ENCODE measurements around the gene BMERB1.

Gene BMERB1

DNA sequence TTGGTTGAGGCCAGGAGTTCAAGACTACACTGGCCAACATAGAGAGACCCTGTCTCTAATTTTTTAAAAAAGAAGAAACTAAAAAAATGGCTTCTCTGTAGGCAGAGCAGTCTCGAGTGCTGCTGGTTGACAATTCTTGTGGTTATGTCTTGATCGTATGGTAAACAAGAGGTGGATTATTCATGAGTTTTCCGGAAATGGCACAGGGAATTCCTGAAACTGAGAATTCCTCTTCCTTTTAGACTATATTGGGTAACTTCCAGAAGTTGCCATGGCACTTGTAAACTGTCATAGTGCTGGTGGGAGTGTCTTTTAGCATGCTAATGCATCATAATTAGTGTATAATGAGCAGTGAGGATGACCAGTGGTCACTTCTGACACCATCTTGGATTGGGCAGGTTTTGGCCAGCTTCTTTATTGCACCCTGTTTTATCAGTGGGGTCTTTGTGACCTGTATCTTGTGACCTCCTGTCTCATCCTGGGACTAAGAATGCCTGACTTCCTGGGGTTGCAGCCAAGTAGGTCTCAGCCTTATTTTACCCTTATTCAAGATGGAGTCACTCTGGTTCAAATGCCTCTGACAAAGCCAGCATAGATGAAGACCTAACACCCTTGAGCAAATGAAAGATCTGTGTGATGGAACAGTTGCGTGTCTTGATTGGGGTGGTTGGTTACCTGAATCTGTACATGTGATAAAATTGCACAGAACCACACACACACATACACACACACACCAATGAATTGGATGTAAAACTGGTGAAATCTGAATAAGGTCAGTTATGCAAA lies 30.2 kb downstream of the BMERB1 start:
- no peak for DNase-seq

DNA sequence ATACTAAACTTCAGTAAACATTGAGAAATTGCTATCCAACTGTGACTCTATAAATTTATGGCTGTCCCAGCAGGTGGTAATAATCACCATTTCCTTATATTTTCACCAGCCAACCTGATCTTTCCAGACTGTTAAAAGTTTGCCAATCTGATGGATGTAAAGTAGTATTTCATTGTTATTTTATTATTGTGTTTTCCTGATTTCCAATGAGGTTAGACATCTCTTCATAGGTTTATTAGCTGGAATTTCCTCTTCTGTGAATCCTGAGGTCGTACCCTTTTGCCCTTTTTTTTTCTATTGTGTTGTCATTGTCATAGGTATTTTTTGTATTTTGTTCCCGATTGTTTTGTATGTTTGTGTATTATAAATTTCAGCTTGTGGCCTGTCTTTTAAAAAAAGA lies 31.7 kb downstream of the BMERB1 start:
- DNase-seq = no peak

DNA sequence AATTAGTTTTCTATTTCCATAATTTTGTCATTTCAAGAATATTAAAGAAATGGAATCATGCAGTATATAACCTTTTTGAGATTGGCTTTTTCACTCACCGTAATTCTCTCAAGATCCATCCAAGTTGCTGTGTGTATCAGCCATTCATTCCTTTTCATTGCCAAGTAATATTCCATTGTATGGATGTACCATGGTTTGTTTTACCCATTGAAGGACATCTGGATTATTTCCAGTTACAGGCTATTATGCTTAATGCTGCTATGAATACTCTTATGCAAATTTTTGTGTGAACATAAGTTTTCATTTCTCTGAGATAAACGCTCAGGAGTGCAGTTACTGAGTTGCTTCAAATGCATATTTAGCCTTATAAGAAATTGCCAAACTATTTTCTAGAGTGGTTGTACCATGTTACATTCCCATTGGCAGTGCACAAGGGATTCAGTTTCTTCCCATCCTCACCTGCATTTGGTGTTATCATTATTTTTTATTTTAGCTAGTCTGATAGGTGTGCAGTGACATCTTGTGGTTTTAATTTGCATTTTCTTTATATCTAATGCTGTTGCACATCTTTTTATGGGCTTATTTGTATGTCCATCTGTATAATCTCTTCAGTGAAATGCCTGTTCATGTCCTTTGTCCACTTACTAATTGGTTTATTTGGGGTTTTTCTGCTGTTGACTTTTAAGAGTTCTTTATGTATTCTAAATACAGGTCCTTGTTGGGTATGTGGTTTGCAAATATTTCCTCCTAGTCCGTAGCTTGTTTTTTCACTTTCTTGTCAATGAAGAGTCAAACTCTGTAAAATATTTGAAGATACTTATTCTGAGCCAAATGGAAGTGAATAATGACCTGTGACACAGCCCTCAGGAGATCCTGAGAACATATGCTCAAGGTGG lies 32.7 kb downstream of the BMERB1 start:
- DNase-seq = no peak

DNA sequence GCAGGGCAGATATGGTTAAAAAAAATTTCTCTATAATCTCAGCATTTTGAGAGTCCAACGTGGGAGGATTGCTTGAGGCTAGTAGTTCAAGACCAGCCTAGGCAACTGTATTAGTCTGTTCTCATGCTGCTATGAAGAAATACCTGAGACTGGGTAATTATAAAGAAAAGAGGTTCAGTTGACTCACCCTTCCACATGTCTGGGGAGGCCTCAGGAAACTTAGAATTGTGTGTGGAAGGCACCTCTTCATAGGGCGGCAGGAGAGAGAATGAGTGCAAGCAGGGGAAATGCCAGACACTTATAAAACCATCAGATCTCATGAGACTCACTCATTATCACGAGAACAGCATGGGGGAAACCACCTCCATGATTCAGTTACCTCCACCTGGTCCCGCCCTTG lies 42.6 kb downstream of the BMERB1 start:
- peak; percentile 9 for DNase-seq

DNA sequence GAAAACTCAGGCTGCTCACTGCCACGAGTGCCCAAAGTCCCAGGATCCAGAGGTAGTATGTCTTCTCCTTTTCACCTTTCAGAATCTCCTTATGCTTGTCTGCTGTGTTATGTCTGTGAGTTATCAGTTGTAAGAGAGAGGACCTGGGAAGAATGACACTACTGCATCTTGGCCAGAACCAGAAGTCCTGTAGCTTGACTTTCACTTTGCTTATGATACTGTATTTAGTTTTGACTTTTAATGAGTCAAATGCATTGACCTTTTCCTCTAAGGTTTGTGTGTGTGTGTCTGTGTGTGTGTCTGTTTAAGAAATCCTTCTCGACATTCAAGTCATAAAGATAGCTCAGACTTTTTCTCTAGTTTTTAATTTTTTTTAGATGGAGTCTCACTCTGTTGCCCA lies 43.4 kb downstream of the BMERB1 start:
- DNase-seq = no peak

DNA sequence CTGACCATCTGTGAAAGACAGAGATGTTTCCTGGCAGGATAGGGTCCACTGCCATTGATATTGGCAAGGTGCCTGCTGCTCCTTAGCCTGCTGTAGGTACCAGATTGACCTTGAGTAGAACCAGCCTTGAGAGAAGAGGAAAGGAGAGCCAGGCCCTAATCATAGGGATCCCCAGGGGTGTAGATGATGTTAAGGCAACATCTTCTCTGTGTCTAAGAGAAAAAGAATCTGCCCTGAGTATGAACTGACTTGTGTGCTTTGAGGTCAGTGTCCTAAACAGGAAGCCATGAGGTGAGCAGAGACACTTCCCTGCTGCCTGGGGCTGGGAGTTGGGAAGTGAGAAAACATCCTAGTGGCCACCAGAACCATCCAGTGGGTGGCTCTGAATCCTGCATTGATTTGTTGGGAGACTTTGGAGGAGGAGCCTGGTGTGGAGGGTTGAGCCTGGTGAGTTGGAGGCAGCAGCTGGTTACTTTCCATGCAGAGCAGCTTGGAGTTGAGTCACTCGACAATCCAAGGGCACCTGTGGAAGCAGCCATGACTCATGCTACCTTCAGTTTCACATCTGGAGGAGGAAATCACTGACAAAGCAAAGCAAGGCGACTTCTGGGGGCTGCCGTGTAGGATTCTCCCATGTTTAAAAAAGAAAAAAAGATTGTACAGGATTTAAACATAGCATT lies 47.8 kb downstream of the BMERB1 start:
- DNase-seq = peak; percentile 72

DNA sequence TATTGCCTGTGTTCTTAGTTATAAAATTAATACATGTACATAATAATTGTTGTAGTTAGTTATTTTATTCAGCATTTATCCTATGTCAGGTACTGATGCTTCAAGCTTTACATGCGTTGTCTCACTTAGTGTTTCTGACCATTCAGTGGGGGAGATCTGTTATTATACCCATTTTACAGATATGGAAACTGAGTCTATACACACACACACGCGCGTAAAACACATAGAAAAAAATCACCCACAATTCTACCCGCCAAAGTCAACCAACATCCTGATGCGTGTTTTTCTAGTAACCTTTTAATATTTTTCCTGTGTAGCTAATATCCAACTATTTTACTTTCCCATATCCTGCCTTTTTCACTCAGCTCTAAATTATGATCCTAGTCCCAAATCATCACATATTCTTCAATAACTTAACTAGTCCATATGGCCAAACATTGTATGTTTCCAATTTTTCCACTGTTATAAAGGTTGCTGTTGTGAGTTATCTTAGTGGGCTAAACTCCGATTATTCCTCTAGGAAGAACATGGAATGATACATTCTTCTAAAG lies 48.4 kb downstream of the BMERB1 start:
- no peak for DNase-seq

DNA sequence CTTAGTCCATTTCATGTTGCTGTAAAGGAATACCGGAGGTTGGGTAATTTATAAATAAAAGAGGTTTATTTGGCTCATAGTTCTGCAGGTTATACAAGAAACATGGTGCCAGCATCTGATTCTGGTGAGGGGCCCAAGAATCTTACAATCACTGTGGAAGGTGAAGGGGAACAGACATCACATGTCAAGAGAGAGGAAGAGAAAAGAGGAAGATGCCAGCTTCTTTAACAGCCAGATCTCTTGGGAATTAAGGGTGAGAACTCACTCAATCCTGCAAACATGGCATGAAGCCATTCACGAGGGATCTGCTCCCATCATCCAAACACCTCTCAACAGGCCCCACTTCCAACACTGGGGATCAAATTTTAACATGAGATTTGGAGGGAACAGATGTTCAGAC lies 49.5 kb downstream of the BMERB1 start:
- no peak for DNase-seq

DNA sequence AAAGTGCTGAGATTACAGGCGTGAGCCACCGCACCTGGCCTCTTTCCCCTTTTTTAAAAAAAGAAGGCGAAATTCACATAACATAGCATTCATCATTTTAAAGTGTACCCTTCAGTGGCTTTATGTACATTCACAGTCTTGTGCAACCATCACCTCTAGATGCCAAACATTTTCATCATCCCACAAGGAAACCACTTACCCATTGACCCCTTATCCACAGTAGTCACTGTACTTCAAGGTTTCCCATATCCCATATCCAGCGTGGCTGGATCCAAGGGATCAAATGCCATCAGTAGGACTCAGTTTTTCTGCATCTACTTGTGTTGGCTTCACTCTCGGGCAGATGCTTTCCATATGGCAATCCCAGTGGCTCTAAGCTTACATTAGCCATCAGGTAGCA lies 50.3 kb downstream of the BMERB1 start:
- no peak for DNase-seq

DNA sequence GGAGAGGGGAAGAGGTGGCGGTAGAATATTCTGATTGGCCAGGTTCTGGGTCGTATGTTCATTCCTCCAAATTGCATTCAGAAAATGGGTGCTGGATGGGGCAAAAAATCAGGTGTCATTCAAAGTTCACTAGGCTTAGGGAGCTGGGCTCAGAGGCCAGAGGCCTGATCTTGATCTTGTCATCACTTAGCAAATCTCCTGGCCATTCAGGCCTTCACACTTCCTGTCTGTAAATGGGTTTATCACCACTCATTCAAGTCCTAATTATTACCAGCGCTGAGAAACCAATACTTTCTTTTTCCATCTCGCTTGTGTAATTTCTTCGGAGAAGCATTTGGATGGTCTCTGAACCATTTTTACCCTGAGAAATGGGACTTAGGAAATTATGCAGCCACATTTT lies 50.8 kb downstream of the BMERB1 start:
- DNase-seq = no peak

DNA sequence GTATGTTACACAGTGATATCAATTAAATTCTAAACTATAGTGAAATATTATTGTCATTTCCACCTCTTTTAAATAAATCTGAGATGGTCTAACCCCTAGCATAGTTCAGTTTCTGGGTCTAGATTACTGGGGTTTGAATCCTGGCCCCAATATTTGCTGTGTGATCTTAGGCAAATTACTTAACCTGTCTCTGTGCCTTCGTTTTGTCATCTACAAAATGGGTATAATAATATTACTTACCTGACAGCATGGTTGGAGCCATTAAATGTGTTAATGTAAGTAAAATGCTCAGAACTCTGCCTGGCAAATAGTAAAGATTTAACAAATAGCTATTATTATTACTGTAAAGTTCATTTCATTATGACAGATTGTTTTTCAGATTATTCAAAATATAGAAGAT lies 52.3 kb downstream of the BMERB1 start:
- DNase-seq = no peak

DNA sequence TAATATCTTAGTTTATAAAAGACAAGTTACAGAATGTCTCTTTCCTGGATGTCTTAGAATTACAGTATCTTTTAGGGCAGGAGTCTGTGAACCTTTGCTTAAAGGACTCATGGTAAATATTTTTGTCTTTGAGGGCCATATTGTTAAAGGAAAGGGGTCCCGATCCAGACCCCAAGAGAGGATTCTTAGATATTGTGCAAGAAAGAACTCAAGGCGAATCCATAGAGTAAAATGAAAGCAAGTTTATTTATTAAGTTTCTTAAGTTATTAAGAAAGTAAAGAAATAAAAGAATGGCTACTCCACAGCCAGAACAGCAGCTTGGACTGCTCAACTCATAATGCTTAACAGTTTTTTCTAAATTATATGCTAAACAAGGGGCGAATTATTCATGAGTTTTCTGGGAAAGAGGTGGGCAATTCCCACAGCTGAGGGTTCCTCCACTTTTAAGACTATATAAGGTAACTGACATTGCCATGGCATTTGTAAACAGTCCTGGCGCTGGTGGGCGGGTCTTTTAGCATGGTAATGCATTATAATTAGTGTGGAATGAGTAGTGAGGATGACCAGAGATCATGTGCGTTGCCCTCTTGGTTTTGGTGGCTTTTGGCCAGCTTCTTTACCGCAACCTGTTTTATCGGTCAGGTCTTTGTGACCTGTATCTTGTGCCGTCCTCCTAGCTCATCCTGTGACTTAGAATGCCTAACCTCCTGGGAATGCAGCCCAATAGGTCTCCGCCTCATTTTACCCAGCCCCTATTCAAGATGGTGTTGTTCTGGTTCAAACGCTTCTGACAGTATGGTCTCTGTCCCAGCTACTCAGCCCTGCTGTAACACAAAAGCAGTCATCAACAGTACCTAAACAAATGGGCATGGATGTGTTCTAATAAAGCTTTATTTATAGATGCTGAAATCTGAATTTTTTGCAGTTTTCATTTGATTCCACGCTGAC lies 53.2 kb downstream of the BMERB1 start:
- no peak for DNase-seq

DNA sequence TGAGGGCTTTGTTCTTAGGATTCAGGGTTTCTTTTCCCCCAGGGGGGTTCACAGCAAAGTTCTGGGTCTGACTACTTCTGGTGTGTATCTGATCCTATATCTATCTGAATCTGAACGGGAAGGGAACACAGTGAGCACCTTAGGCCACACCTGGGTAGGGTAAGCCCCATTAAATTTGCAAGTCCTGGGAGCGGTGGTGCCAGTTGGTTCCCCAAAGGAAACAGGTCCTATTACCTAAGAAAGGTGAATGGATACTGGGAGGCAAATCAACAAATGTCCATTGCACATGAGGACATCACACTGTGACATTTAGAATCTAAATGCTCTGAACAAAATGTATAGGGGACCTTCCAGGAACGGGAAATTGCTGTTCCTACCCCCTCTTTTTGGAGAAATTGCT lies 54.6 kb downstream of the BMERB1 start:
- DNase-seq = no peak

DNA sequence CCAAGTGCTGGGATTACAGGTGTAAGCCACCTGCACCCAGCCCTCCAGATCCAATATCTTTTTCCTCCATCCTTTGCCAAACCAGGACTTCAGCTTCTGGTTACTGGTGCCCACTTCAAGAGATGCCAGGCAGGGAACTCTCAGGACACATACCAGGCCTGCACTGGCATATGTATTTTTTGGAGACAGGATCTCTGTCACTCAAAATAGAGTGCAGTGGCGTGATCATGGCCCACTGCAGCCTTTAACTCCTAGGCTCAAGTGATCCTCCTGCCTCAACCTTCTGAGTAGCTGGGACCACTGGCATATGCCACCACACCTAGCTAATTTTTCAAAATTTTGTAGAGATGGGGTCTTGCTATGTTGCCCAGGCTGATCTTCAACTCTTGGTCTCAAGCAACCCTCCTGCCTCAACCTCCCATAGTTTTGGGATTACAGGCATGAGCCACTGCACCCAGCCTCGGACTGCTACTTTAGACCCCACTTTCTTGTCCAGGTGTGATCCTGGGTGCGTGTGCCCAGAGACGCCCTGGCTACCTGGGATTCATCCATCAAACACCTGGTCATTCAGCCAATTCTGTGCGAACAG lies 55.8 kb downstream of the BMERB1 start:
- DNase-seq = no peak

DNA sequence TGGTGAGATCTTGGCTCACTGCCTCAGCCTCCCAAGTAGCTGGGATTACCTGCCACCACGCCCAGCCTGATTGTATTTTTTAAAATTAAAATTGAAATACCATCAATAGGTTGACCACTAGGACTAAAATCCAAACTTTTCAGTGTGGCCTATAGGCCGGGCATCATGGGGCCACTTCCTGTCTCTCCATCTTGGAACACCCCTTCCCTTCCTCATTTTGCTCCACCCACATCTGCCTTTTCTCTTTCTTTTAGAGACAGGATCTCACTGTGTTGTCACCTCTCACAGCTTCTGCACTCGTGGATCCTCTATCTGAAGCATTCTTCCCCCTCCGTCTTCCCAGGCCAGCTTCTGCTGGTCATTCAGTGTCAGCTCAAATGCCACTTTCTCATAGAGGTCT lies 57.0 kb downstream of the BMERB1 start:
- no peak for DNase-seq

DNA sequence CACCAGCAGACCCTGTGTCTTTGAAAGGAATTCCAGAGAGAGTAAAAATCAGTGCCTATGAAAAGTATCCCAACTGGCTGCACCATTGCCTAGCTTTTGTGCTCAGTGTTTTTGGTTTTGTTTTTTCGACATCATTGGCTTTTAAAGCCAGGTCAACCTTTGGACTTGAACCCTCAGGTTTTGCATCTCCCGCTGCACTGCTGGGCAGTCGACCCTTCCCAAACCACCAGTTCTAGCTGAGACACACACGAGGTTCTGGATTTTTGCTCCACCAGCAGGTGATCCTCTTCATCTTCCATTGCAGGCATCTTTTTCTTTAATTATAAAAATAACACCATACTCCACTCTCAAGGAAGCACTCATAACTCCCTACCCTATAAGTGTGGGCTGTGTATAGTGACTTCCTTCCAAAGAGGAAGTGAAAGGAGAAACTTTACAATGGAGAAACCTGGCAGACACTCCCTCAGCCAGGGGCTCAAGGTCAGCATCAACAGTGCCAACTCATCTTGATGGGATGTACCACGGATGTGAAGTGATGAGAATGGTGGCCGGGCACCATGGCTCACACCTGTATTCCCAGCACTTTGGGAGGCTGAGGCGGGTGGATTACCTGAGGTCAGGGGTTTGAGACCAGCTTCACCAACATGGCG lies 57.8 kb downstream of the BMERB1 start:
- no peak for DNase-seq

DNA sequence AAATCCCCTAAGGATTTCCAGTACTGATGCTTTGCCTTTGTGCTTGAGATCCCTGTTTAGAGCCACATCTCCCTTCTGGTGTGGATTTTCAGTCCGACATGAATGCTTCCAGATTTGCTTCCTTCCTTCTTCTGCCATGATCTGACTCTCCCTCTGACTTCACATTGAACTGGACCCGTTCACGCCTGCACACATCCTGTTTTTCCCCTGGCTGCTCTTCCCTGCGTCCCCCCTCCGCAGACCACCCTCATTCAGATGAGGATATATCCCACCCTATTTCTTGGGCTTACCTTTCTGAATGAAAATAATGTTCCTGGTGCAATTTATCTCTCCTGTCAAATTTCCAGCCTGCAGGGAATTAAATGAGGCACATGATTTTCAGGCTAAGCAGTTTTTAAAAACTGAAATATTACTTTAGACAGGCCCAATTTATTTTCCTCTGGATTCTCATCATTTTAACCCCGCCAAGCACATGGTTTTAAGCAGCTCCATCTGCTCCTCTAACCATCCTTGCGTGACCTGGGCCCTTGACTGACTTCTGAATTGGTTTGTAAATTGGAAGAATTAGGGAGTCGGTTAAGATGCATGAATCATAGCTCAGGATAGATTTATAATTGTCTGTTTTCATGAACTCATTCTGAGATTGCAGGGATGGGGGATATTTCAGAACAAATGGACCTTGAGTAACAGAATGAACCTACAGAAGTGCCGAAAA lies 59.2 kb downstream of the BMERB1 start:
- DNase-seq = no peak

DNA sequence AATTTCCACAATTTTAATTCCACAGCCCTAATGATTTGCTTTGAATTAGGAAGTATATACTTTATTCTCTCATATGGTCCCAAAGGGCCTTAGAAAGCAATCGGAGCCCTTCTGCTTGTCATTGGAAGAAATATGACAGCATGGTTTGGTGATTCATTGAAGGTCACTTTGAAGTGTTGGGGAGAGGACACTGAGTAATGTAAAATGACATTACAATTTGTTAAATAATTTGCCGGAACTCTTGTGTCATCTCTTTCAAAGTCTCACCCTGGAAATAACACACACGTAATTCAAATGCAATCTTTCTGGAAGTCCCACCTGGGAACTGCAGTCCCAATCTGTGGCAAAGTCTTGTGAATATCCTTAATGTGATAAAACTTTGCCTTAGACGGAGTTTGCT lies 59.8 kb downstream of the BMERB1 start:
- DNase-seq = no peak

DNA sequence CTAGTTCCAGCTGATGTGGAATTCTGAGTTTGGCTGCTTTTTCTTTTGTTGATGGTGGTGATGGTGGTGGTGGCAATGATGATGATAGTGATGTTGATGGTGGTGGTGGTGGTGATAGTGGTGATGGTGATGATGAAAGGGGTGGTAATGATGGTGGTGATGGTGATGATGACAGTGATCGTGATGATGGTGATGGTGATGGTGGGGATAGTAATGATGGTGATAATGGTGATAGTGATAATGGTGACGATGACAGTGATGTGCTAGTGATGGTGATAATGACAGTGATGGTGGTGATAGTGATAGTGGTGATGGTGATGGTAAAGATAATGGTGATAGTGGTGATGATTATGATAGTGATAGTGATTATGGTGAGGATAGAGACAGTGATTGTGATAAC lies 61.5 kb downstream of the BMERB1 start:
- DNase-seq = no peak

DNA sequence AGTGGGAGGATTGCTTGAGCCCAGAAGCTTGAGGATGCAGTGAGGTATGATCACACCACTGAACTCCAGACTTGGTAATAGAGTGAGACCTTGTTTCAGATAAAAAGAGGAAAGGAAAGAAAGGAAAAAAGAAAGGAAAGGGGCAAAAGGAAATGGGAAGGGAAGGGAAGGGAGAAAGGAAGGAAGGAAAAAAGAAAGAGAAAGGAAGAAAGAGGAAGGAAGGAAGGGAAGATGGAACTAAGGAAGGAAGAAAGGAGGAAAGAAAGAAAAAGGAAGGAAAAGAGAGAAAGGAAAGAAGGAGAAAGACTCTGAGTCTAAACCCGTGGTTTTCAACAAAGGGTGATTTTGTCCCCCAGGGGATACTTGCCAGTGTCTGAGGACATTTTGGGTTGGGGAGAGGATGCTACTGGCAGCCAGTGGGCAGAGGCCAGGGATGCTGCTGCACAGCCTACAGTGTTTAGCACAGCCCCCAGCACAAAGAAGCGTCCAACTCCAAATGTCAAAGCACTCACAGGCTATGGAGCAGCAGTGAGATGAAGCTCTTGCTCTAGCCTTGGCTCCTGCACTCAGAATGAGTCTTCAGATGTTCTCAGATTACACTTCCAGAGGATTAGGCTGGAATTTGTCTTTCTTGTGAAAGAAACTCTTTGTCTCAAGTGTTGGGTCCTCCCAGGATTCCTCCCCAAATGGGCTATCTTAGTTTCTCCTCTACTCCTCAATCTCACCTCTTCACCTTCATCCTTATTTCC lies 64.2 kb downstream of the BMERB1 start:
- no peak for DNase-seq

Data from stimulated activated CD4-positive, alpha-beta T cell treated with anti-CD3 and anti-CD28 coated beads, Interleukin-15, amount 100 ng/mL, for 24 hours (primary cell).